NCI-H446 treated with DMSO at 0.1 percent for 48 hours (cell line): ENCODE data around the gene TUBGCP3.

Source experiments
- DNase-seq: peaks from one replicate; lab custom pipeline; 2025; lab: John Stamatoyannopoulos, UW

The TUBGCP3 gene

GRCh38 chr13:112441779-112442310, 146.1 kb downstream of the TUBGCP3 start:
- no peak for DNase-seq

GRCh38 chr13:112441226-112441625, 146.7 kb downstream of the TUBGCP3 start:
- DNase-seq = no peak

- DNase-seq = no peak
Measured at GRCh38 chr13:112438515-112438914, 149.4 kb downstream of the TUBGCP3 start.

- DNase-seq = no peak
Measured at GRCh38 chr13:112438094-112438493, 149.9 kb downstream of the TUBGCP3 start.

GRCh38 chr13:112435973-112436372, 152.0 kb downstream of the TUBGCP3 start:
- no peak for DNase-seq
